ENCODE data around the gene TRAF6. TPM values are rescaled to one million over a fixed set of nuclear protein-coding genes. Genes with fewer than 3 reads are reported as not detected.

Gene TRAF6
- total RNA-seq, 2 donors from 2014 or later: 7.5 to 9.2 TPM

Small RNAs within 50 kb of the gene (small RNA-seq; reads per million reads assigned to genes)
- not detected for gene AC061999.1

Other genes starting within 250 kb of the TRAF6 start
- 10 to 100 TPM; 26.4 to 28.5 TPM for gene COMMD9, start 220.8 kb downstream of the TRAF6 start, total RNA-seq
- 1 to 10 TPM; 2.6 to 3.0 TPM for gene PRR5L, start 214.0 kb downstream of the TRAF6 start, total RNA-seq
- under 1 TPM; 0.33 to 0.52 TPM for gene RAG1, start 57.7 kb upstream of the TRAF6 start, total RNA-seq
- gene IFTAP, start 84.2 kb upstream of the TRAF6 start, total RNA-seq: 10 to 100 TPM; 11.9 to 14.3 TPM
- not detected for gene RAG2, start 88.0 kb upstream of the TRAF6 start, total RNA-seq

Measured in body of pancreas (tissue), 2 donors.